OCI-LY3 (cell line): ENCODE measurements around the gene DDX5.

Experiments
- H2AFZ ChIP-seq: fragments of 200-600, 300-600 bp; shearing (Covaris generic); 2 replicates; pipeline ENCODE4 v1.6.0; 2014; ENCODE audit warnings: antibody characterized with exemption, low read depth, low read length
- H3K27ac ChIP-seq: fragments of 200-600, 300-600 bp; sonication (generic); 2 replicates; pipeline ENCODE4 v1.5.1; 2014; ENCODE audit warnings: mild to moderate bottlenecking, low read length, moderate library complexity, mixed read lengths
- H3K27me3 ChIP-seq: fragments of 200-600, 300-600 bp; sonication (generic); 2 replicates; pipeline ENCODE4 v1.6.1; 2014; ENCODE audit warnings: low read depth, low read length, mixed read lengths
- H3K36me3 ChIP-seq: fragments of 200-600, 300-600 bp; sonication (generic); replicated peaks from 2 replicates; pipeline ENCODE3; 2014; ENCODE audit warnings: low read depth, low read length, mixed read lengths
- H3K4me1 ChIP-seq: fragments of 300-600, 200-600 bp; sonication (generic); 2 replicates; pipeline ENCODE4 v1.6.1; 2014; ENCODE audit warnings: low read length, mixed read lengths
- H3K4me2 ChIP-seq: fragments of 200-600, 300-600 bp; sonication (generic); 2 replicates; pipeline ENCODE4 v1.6.1; 2014; ENCODE audit warnings: low read length, mixed read lengths
- H3K4me3 ChIP-seq: fragments of 300-600, 200-600 bp; sonication (generic); 2 replicates; pipeline ENCODE4 v1.5.1; 2014; ENCODE audit warnings: antibody characterized with exemption, mild to moderate bottlenecking, low read length, moderate library complexity
- H3K79me2 ChIP-seq: fragments of 300-600, 200-600 bp; shearing (Covaris generic); 2 replicates; pipeline ENCODE4 v1.6.1; 2014; ENCODE audit warnings: mild to moderate bottlenecking, low read length, mixed read lengths
- H3K9ac ChIP-seq: fragments of 300-600, 200-600 bp; shearing (Covaris generic); 2 replicates; pipeline ENCODE4 v1.6.0; 2014; ENCODE audit warnings: mild to moderate bottlenecking, low read length, moderate library complexity
- H3K9me3 ChIP-seq: fragments of 200-600, 300-600 bp; shearing (Covaris generic); 2 replicates; pipeline ENCODE4 v1.6.1; 2014; ENCODE audit warnings: low read length, mixed read lengths; ENCODE audit not compliant: insufficient read depth
- H4K20me1 ChIP-seq: fragments of 200-600, 300-600 bp; sonication (generic); 2 replicates; pipeline ENCODE4 v1.6.1; 2016; ENCODE audit warnings: low read length, mixed read lengths; ENCODE audit not compliant: insufficient read depth
- EZH2phosphoT487 ChIP-seq: fragments of 200-600 bp; shearing (Covaris generic); IDR thresholded peaks from 2 replicates; pipeline ENCODE4 v1.6.1; 2018; ENCODE audit warnings: antibody characterized with exemption, mixed run types, low read depth
- TF ChIP-seq, protein P1 (sequence below): fragments of 200-600, 300-600 bp; sonication (generic); IDR thresholded peaks from 2 replicates; pipeline ENCODE4 v1.5.1; 2014; ENCODE audit warnings: antibody characterized with exemption, low read length, low read depth

DDX5 gene

DNA sequence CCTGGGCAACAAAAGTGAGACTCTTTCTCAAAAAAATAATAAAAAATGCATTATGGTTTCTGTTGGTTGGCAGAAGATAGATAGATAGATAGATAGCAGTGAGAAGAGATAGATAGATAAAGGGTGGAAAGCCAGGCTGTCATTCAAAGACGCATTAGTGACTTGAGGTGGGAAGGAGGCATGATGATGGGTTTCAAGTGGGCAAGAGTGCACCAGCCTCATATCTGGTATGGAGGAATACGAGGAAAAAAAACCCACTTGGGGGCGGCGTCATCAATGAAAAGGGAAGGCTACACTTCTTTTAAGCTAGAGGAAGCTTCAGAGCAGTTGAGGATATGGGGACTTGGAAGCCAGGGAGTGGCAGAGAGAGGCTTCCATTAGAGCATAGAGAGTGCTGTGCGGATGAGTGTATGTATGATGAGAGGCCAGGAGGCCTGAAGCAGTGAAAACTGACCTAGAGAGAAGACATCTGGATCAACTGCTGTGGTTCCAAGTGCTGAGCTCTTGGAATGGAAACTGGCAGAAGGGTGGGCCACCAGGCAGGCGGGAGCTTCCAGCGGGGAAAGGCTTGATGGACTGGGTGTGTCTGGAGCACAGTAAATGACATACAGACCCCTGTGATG is 32.5 kb upstream of the DDX5 start:
- no peak for TF ChIP-seq EZH2phosphoT487
- H3K4me2 ChIP-seq = no peak overlapping the region
- no peaks in the 10 kb centered on the region for H3K79me2 ChIP-seq
- no peak overlapping the region for H2AFZ ChIP-seq
- no peak overlapping the region for H3K4me3 ChIP-seq
- no peaks in the 10 kb centered on the region for H4K20me1 ChIP-seq
- H3K9me3 ChIP-seq = no peaks in the 10 kb centered on the region
- peaks cover 67% of the 10 kb centered on the region for H3K36me3 ChIP-seq
- no peak overlapping the region for H3K9ac ChIP-seq
- no peaks in the 10 kb centered on the region for H3K4me1 ChIP-seq
- no peaks in the 10 kb centered on the region for H3K27me3 ChIP-seq
- no peak overlapping the region for H3K27ac ChIP-seq

DNA sequence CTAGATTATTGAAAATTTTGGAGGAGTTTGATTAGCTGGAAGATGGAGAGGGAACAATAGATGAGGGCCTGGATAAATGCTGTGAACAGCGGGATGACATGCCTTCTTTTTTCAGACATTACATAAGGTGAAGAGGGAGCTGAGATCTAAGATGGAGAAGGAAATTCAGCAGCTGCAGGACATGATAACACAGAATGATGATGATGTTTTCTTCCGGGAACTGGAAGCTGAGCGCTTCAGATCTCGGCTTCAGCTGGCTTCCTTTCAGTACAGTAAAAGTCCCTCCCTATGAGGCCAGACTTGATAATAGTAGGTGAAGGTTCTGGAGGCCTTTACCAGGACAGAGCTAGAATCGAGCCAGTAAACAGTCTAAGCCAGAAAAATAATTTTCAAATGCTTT is 31.4 kb upstream of the DDX5 start:
- Histone ChIP-seq H3K27ac (no peak overlapping the region), H3K4me1 (no peaks in the 10 kb centered on the region), H3K27me3 (no peaks in the 10 kb centered on the region), H3K79me2 (no peaks in the 10 kb centered on the region), H4K20me1 (no peaks in the 10 kb centered on the region), H3K9ac (no peak overlapping the region), H3K36me3 (peaks cover 70% of the 10 kb centered on the region), H3K9me3 (no peaks in the 10 kb centered on the region), H3K4me2 (no peak overlapping the region), H2AFZ (no peak overlapping the region), H3K4me3 (no peak overlapping the region)
- no peak for TF ChIP-seq EZH2phosphoT487
- TF ChIP-seq, protein P1, sequence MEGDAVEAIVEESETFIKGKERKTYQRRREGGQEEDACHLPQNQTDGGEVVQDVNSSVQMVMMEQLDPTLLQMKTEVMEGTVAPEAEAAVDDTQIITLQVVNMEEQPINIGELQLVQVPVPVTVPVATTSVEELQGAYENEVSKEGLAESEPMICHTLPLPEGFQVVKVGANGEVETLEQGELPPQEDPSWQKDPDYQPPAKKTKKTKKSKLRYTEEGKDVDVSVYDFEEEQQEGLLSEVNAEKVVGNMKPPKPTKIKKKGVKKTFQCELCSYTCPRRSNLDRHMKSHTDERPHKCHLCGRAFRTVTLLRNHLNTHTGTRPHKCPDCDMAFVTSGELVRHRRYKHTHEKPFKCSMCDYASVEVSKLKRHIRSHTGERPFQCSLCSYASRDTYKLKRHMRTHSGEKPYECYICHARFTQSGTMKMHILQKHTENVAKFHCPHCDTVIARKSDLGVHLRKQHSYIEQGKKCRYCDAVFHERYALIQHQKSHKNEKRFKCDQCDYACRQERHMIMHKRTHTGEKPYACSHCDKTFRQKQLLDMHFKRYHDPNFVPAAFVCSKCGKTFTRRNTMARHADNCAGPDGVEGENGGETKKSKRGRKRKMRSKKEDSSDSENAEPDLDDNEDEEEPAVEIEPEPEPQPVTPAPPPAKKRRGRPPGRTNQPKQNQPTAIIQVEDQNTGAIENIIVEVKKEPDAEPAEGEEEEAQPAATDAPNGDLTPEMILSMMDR = no peak

DNA sequence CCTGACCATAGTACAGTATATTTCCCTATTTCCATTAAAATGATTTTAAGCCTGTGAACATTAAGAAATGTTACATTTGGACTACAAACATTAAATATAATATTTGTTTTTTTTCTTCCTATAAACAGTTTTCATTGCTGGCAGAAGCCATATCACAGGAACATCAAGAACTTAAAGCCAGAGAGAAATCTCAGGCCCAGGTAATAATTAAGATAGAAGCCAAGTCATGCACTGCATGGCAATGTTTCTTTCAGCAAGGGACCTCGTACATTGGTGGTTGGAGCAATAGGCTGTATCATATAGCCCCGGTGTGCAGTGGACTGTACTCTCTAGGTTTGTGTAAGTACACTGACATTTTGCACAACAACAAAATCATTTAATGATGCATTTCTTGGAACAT is 30.8 kb upstream of the DDX5 start:
- H3K36me3 ChIP-seq = peaks cover 72% of the 10 kb centered on the region

DNA sequence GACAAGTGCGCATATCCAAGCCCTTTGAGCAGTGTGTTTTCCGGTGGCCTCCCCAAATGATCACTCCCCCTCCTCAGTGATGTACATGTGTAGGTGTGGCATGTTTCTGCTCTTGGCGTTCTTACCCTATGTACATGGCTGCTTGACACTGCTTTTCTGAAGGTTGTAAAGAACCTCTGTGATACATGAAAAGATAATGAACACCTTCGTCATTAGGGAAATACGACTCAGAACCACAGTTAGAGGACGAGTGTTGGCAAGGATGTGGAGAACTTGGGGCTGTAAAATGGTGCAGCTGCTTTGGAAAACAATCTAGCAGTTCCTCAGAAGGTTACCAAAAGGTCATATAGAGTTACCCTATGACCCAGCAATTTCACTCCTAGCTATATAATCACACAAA is 29.3 kb upstream of the DDX5 start:
- no peak overlapping the region for H3K4me2 ChIP-seq
- no peaks in the 10 kb centered on the region for H3K4me1 ChIP-seq
- H3K27me3 ChIP-seq = no peaks in the 10 kb centered on the region
- H4K20me1 ChIP-seq = no peaks in the 10 kb centered on the region
- TF ChIP-seq, protein P1 = no peak
- TF ChIP-seq EZH2phosphoT487 = no peak
- H3K36me3 ChIP-seq = peaks cover 80% of the 10 kb centered on the region
- H3K9me3 ChIP-seq = no peaks in the 10 kb centered on the region
- no peak overlapping the region for H3K4me3 ChIP-seq
- H3K27ac ChIP-seq = no peak overlapping the region
- no peak overlapping the region for H2AFZ ChIP-seq
- no peak overlapping the region for H3K9ac ChIP-seq
- H3K79me2 ChIP-seq = no peaks in the 10 kb centered on the region

More for the DNA sequence above, 30.8 kb upstream of the DDX5 start:
- Histone ChIP-seq H3K27ac (no peak overlapping the region), H4K20me1 (no peaks in the 10 kb centered on the region), H2AFZ (no peak overlapping the region), H3K4me2 (no peak overlapping the region), H3K4me1 (no peaks in the 10 kb centered on the region), H3K4me3 (no peak overlapping the region), H3K9ac (no peak overlapping the region), H3K79me2 (no peaks in the 10 kb centered on the region), H3K9me3 (no peaks in the 10 kb centered on the region), H3K27me3 (no peaks in the 10 kb centered on the region)
- TF ChIP-seq, protein P1 = no peak
- no peak for TF ChIP-seq EZH2phosphoT487
